BE2C (cell line): ENCODE results near the gene THSD7B.
"Not testable (repeated sequence)": the region's sequence is repeated elsewhere in the genome, so short reads cannot be mapped to it uniquely, and the experiment has no call there.

Source experiments
- DNase-seq: peaks from one replicate; pipeline ENCODE4 v3.0.0-alpha.2; 2020
- H3K27me3 ChIP-seq: fragments of 250-450 bp; sonication (Bioruptor Pico); 2 replicates; pipeline ENCODE4 v1.5.1; 2020; ENCODE audit warnings: mild to moderate bottlenecking
- H3K36me3 ChIP-seq: fragments of 250-450 bp; sonication (Bioruptor Pico); 2 replicates; pipeline ENCODE4 v1.5.1; 2020; ENCODE audit warnings: mild to moderate bottlenecking
- H3K4me1 ChIP-seq: fragments of 250-450 bp; sonication (Bioruptor Pico); 2 replicates; pipeline ENCODE4 v1.5.1; 2020
- H3K4me3 ChIP-seq: 2 replicates; pipeline ENCODE4 v1.5.1; 2011; ENCODE audit warnings: low read depth, low read length
- H3K9me3 ChIP-seq: fragments of 250-450 bp; sonication (Bioruptor Pico); 2 replicates; pipeline ENCODE4 v1.5.1; 2020
- TF ChIP-seq, protein P1 (sequence below): IDR thresholded peaks from 2 replicates; pipeline ENCODE4 v1.5.1; 2012; ENCODE audit warnings: mild to moderate bottlenecking, low read depth, low read length

THSD7B gene

DNA sequence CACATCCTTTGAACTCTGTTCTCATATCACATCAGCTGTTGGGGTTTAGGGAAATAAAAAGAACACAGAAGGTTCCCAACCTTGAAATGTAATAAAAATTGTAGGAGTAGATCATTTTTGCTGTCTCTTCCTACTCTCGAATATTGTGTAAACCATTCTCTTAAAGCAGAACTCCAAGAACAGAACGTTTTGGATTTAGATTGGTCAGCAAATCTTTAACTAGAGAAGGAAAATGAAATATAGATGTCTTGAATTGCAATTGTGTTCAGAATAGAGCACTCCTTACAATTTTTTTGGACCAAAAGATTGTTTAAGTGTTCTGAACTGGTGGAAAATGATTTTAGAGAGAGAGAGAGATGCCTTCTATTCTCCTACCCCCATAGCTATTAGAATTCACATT is 23.9 kb upstream of the THSD7B start:
- TF ChIP-seq, protein P1, sequence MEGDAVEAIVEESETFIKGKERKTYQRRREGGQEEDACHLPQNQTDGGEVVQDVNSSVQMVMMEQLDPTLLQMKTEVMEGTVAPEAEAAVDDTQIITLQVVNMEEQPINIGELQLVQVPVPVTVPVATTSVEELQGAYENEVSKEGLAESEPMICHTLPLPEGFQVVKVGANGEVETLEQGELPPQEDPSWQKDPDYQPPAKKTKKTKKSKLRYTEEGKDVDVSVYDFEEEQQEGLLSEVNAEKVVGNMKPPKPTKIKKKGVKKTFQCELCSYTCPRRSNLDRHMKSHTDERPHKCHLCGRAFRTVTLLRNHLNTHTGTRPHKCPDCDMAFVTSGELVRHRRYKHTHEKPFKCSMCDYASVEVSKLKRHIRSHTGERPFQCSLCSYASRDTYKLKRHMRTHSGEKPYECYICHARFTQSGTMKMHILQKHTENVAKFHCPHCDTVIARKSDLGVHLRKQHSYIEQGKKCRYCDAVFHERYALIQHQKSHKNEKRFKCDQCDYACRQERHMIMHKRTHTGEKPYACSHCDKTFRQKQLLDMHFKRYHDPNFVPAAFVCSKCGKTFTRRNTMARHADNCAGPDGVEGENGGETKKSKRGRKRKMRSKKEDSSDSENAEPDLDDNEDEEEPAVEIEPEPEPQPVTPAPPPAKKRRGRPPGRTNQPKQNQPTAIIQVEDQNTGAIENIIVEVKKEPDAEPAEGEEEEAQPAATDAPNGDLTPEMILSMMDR: no peak
- no peaks in the 10 kb centered on the region for H3K27me3 ChIP-seq
- H3K36me3 ChIP-seq: no peaks in the 10 kb centered on the region
- no peak overlapping the region for H3K4me3 ChIP-seq
- DNase-seq: no peak
- no peaks in the 10 kb centered on the region for H3K9me3 ChIP-seq
- H3K4me1 ChIP-seq: no peaks in the 10 kb centered on the region

DNA sequence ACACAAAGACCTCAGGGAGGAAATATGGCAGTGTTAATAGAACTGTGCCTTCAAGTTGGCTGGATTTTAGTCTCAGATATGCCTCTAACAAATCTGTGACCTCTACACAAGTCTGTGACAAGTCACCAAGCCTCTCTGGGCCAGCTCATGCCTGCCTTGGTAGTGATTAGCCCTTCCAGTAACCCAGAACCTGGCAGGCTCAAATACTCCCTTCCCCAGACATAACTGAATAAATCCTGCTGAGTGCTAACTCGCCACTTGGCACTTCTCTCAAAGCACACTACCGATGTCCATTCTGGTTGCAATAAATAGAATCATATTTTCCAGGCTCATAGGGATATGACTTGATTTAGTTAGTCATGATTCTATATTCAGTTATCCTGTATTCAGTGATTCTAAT is 15.3 kb upstream of the THSD7B start:
- DNase-seq: no peak
- H3K36me3 ChIP-seq: no peaks in the 10 kb centered on the region
- H3K4me3 ChIP-seq: no peak overlapping the region
- TF ChIP-seq, protein P1: no peak
- no peaks in the 10 kb centered on the region for H3K27me3 ChIP-seq
- H3K9me3 ChIP-seq: no peaks in the 10 kb centered on the region
- H3K4me1 ChIP-seq: no peaks in the 10 kb centered on the region

- no peak overlapping the region for H3K4me3 ChIP-seq
- no peak for DNase-seq
- TF ChIP-seq, protein P1: no peak
- no peaks in the 10 kb centered on the region for H3K9me3 ChIP-seq
- H3K4me1 ChIP-seq: no peaks in the 10 kb centered on the region
- H3K36me3 ChIP-seq: no peaks in the 10 kb centered on the region
- H3K27me3 ChIP-seq: no peaks in the 10 kb centered on the region
Observed at GRCh38 chr2:136751406-136751805, 13.9 kb upstream of the THSD7B start.

GRCh38 chr2:136758504-136758903 is 6.8 kb upstream of the THSD7B start:
- not testable (repeated sequence) for H3K4me3 ChIP-seq, H3K36me3 ChIP-seq, DNase-seq, H3K27me3 ChIP-seq, H3K9me3 ChIP-seq, H3K4me1 ChIP-seq

DNA sequence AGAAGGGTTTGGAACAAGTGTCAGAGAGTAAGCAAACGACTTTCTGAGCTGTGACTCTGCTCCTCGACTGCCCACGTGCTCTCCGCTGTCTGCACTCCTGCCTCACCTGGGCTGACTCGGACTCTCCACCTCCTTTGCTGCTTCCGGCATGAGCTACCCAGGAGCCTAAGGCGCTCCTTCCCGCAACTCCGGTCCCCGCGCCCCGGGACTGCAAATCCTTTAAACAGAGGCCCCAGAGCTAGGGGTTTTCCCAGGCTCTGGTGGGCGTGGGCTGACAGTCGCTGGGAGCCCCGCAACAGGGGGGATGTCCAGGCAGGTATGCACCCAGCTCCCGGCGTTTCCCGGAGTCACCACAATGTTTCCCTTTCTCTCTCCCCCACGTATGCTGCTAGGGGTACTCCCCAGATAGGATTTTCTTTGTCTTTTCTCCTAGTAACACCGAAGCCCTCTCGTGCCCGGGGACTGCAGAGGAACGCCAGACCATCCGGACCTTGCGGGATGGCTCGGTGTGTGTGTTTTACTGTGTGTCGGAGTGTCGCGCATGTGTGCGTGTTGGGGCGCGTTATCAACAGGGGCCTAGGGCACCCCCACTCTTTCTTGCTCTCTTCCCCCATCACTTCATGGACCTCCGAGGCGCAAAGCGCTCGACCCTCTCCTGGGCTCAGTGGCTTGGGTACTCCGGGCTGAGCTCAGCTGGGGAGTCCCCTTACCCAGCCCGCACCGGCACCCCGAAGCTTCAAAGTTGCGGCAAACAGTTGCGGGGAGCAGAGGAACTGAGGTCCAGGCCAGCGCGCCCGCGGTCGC is 691 bp upstream of the THSD7B start:
- Histone ChIP-seq H3K27me3 (peaks cover 16% of the 10 kb centered on the region), H3K4me3 (no peak overlapping the region), H3K9me3 (no peaks in the 10 kb centered on the region), H3K36me3 (no peaks in the 10 kb centered on the region), H3K4me1 (no peaks in the 10 kb centered on the region)
- DNase-seq: no peak
- TF ChIP-seq, protein P1: no peak

GRCh38 chr2:136766073-136766404 is 694 bp downstream of the THSD7B start:
- TF ChIP-seq, protein P1: no peak
- DNase-seq: no peak
- H3K4me1 ChIP-seq: no peaks in the 10 kb centered on the region
- H3K36me3 ChIP-seq: no peaks in the 10 kb centered on the region
- no peaks in the 10 kb centered on the region for H3K9me3 ChIP-seq
- no peak overlapping the region for H3K4me3 ChIP-seq
- peaks cover 16% of the 10 kb centered on the region for H3K27me3 ChIP-seq

DNA sequence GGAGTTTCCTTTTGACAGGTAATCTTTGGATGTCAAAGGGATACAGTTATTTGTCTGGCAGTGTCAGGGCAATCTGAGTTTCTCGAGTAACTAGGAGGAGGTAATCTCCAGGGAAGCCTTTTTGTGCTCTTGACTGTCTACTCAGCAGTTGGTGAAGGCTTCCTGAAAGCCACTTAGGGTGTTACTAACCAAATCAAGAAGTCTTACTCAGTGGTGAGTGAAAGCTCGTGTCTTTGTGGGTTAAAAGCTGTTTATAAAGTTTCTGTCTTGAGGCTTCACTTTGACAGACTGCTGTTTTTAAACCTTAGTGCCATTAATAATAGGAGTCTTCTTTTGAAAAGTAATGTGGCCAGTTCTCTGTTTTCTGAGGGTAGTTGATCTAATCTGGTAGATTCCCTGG is 1.7 kb downstream of the THSD7B start:
- Histone ChIP-seq H3K27me3 (peaks cover 16% of the 10 kb centered on the region), H3K4me1 (no peaks in the 10 kb centered on the region), H3K36me3 (no peaks in the 10 kb centered on the region), H3K4me3 (no peak overlapping the region), H3K9me3 (no peaks in the 10 kb centered on the region)
- no peak for DNase-seq
- TF ChIP-seq, protein P1: no peak
